Suprapubic skin (tissue), 4 donors: ENCODE measurements around the gene BORA.
"Not testable (repeated sequence)": the region's sequence is repeated elsewhere in the genome, so short reads cannot be mapped to it uniquely, and the experiment has no call there.

ENCODE experiments used
- POLR2A ChIP-seq, 2 donors: fragments of 450-650 bp; IDR thresholded peaks; one replicate each; pipeline ENCODE4 v1.6.1; 2017; ENCODE audit warnings: antibody characterized with exemption in 2 of 2, mild to moderate bottlenecking in 2 of 2, moderate library complexity in 2 of 2
- POLR2AphosphoS5 ChIP-seq, 3 donors: sonication (generic); formaldehyde crosslinking; IDR thresholded peaks; one replicate each; pipeline ENCODE4 v1.6.1; 2017; ENCODE audit warnings: antibody characterized with exemption in 3 of 3
- TF ChIP-seq, protein P1 (sequence below), 2 donors: fragments of 200-600 bp in 1 of 2; fragments of 450-650 bp in 1 of 2; sonication (generic) in 1 of 2; IDR thresholded peaks; one replicate each; pipeline ENCODE4 v1.5.1; 2016 to 2019; ENCODE audit warnings: antibody characterized with exemption in 2 of 2, mild to moderate bottlenecking in 1 of 2, moderate library complexity in 1 of 2

DNA sequence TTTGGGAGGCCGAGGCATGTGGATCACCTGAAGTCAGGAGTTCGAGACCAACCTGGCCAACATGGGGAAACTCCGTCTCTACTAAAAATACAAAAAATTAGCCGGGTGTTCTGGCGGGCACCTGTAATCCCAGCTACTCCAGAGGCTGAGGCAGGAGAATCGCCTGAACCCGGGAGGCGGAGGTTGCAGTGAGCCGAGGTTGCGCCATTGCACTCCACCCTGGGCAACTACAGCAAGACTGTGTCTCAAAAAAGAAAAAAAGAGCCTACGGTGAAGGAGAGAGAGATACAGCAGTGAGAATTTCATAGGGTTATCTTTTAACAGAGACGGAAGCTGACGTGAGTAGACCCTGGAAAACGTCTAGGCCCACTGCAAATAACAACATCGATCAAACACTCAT lies 1.5 kb upstream of the BORA start:
- TF ChIP-seq, protein P1, sequence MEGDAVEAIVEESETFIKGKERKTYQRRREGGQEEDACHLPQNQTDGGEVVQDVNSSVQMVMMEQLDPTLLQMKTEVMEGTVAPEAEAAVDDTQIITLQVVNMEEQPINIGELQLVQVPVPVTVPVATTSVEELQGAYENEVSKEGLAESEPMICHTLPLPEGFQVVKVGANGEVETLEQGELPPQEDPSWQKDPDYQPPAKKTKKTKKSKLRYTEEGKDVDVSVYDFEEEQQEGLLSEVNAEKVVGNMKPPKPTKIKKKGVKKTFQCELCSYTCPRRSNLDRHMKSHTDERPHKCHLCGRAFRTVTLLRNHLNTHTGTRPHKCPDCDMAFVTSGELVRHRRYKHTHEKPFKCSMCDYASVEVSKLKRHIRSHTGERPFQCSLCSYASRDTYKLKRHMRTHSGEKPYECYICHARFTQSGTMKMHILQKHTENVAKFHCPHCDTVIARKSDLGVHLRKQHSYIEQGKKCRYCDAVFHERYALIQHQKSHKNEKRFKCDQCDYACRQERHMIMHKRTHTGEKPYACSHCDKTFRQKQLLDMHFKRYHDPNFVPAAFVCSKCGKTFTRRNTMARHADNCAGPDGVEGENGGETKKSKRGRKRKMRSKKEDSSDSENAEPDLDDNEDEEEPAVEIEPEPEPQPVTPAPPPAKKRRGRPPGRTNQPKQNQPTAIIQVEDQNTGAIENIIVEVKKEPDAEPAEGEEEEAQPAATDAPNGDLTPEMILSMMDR (IDR thresholded peaks at IDR 0.05): not testable (repeated sequence)
- TF ChIP-seq POLR2A, POLR2AphosphoS5 (IDR thresholded peaks at IDR 0.05): not testable (repeated sequence)
